NCI-H1105 (cell line): ENCODE measurements around the gene CHD1.
"Not testable (repeated sequence)": the region's sequence is repeated elsewhere in the genome, so short reads cannot be mapped to it uniquely, and the experiment has no call there.

Experiments used
- DNase-seq: peaks from one replicate; lab custom pipeline; 2025; lab: John Stamatoyannopoulos, UW

Gene CHD1

GRCh38 chr5:98928873-98929709 lies at the start of gene CHD1:
Gene CHD1 (minus strand): TSS chr5:98929007. CDS start chr5:98926386, 2,621 bp downstream.
- peak; percentile 84 for DNase-seq

DNA sequence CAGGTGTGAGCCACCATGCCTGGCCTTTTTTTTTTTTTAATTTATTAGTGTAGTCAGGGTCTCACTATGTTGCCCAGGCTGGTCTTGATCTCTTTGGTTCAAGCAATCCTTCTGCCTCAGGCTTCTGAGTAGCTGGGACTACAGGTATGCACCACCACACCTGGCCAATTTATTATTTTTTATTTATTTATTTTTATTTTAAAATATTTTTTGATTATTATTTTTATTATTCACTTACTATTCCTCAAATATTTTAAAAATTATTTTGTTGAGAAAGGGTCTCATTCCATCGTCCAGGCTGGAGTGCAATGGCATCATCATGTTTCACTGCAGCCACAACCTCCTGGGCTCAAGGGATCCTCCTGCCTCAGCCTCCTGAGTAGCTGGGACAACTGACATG lies 49.7 kb upstream of the CHD1 start:
- DNase-seq: no peak

GRCh38 chr5:98977723-98978122 lies 48.9 kb upstream of the CHD1 start:
- no peak for DNase-seq

- no peak for DNase-seq
Measured at GRCh38 chr5:98975682-98976407, 47.0 kb upstream of the CHD1 start.

DNA sequence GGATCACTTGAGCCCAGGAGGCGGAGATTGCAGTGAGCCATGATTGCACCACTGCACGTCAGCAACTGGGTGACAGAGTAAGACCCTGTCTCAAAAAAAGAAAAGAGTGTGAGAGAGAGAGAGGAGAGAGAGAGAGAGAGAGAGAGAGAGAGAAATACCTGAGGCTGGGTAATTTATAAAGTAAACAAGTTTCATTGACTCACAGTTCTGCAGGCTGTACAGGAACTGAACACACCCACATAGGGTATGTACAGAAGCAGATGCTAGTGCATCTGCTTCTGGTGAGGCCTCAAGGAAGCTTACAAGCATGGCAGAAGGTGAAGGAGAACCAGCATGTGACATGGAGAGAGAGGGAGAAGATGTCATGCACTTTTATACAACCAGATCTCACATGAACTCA lies 46.4 kb upstream of the CHD1 start:
- DNase-seq: no peak

DNA sequence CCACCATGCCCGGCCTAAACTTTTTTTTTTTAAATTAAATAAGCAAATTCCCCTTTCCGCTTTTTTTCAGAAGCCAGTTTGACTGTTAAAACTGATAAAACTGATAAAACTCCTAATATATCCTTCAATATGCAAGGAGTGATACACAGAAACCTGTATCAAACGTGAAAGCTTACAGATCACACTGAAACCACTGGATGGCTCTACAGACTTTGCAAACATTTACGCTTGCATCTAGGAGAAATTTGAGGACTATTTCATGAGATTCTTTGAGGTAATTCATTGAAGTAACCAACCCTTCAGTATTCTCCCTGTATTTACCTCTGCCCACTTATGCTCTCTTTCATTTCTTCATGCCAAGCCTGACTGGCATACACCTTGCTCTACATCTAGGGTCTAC lies 40.6 kb upstream of the CHD1 start:
- no peak for DNase-seq

DNA sequence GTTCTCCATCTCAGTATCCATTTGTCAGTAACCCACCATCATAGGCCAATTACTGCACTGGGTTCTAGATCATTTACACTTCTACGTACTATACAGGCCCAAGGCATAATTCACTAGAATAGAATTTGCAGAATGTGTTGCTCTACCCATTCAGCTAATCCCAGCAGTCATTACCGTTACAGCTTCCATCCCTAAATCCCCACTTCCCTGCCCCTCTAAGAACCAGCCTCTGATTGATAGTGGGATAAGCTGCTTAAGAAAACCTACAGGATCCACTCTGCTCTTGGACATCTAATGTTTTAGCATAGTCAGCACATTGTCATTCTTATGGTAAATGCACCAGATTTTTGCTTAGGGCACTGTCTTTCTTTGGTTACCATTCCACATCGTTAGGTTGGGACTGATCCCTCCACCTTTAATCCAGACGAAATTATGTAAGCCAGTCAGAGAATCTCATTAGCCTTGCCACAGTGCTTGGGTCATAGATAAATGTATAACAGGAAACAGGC lies 39.3 kb upstream of the CHD1 start:
- DNase-seq: no peak

- no peak for DNase-seq
Measured at GRCh38 chr5:98965226-98965625, 36.4 kb upstream of the CHD1 start.

GRCh38 chr5:98964621-98965020 lies 35.8 kb upstream of the CHD1 start:
- no peak for DNase-seq

- no peak for DNase-seq
Measured at GRCh38 chr5:98963019-98963418, 34.2 kb upstream of the CHD1 start.

DNA sequence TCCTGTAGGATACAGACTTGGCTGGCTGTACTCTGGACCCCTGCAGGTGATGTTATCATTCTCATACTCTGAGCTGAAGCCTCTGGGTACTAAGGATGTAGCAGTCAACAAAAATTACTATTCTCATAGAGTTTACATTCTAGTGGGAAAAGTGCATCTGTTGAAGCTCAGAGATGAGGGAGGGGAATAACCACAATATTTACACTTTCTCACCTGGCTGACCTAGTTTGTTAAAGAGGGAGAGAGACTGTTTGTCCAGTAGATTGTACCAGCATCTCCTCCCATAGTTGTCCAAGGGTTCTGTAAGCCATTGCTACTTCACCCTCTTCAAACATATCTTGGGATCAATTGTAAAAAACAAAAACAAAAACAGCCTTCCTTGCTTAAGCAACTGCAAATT lies 33.8 kb upstream of the CHD1 start:
- DNase-seq: no peak

GRCh38 chr5:98961665-98962344 lies 33.0 kb upstream of the CHD1 start:
- DNase-seq: no peak

- DNase-seq: no peak
Measured at GRCh38 chr5:98957307-98957706, 28.5 kb upstream of the CHD1 start.

DNA sequence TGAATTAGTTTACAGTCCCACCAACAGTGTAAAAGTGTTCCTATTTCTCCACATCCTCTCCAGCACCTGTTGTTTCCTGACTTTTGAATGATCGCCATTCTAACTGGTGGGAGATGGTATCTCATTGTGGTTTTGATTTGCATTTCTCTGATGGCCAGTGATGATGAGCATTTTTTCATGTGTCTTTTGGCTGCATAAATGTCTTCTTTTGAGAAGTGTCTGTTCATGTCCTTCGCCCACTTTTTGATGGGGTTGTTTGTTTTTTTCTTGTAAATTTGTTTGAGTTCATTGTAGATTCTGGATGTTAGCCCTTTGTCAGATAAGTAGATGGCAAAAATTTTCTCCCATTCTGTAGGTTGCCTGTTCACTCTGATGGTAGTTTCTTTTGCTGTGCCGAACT lies 27.1 kb upstream of the CHD1 start:
- not testable (repeated sequence) for DNase-seq

GRCh38 chr5:98955471-98955870 lies 26.7 kb upstream of the CHD1 start:
- not testable (repeated sequence) for DNase-seq

GRCh38 chr5:98954392-98955028 lies 25.7 kb upstream of the CHD1 start:
- DNase-seq: no peak

- DNase-seq: no peak
Measured at GRCh38 chr5:98942847-98943246, 14.0 kb upstream of the CHD1 start.

DNA sequence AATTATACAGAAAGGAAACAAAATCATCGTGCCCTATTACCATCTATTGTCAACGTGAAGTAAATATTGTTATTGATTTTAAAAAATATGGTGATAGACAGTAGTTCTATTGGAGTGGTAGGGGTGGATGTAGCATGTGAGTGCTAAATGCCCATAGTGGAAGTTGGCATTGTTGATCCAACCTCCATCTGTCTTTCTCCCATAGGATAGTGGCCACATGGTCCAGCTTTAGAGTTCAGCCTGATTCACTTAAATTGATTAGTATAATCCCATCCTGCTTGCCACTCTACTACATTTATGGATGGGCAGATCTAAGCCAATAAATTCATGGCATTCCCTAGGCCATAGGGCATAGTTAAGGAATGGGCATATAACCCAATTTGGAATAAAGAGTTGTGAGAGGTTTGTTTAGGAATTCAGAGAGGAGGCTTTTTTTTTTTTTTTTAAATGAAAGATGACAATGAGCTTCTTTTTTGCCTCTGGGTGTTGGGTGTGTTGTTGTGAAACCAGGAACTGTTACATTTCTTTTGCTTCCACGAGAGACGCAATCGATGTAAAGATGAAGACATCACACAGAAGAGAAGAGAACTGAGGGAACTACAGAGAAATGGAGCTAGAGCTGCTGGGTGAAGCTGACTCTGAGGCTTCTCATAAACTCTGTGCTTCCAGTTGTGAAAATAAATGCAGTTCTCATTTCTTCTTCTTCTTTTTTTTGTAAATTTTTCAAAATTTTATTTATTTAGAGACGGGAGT lies 12.5 kb upstream of the CHD1 start:
- no peak for DNase-seq

- DNase-seq: no peak
Measured at GRCh38 chr5:98940581-98940980, 11.8 kb upstream of the CHD1 start.

DNA sequence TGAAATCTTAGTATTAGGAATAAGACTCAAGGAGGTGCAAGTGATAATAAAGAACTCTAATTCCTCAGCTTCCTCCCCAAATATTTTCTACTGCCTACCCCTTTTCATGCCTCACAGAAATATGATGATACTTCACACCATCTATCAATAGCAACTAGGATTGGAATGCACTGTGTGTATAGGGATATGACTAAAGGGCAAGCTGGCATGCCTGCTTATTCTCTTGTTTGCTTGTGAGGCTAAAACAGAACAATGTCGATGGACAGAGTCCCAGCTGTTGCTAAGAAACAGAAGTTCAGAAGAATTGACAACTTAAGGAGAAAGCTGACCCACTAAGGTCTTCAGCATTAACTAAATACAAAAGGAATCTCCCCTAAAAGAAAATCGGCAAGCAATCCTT lies 9.7 kb upstream of the CHD1 start:
- DNase-seq: no peak

DNA sequence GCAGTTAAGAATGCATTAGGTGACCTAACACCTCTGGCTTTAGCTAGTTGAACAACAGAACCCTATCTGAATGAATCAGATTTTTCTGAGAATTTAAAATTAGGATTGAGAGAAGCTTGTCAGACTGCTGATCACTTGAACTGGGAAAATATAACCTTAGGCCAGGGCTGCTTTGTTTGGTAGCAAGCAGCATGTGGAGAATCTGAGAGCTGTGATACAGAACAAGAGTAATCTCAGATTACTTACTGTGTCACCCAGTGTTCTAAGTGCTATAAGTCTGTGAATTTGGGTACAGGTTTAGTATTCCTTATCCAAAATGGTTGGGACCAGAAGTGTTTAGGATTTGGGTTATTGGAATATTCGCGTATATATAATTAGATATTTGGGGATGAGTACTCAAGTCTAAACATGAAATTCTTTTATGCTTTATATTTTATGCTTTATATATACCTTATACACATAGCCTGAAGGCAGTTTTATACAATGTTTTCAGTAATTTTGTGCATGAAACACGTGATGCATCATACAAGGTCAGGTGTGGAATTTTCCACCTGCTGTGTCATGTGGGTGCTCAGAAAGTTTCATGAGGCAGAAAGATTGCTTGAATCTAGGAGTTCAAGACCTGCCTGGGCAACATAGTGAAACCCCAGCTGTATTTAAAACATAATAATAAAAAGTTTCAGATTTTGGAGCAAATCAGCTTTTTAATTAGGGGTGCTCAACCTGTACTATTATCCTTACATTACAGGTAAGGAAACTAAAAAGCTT lies 8.3 kb upstream of the CHD1 start:
- DNase-seq: no peak
